Endodermal cell (in vitro differentiated cells): ENCODE results near the gene LDHD. TPM values are rescaled to one million over a fixed set of nuclear protein-coding genes. Genes with fewer than 3 reads are reported as not detected.
"Not testable (repeated sequence)": the region's sequence is repeated elsewhere in the genome, so short reads cannot be mapped to it uniquely, and the experiment has no call there.

Experiments used
- DNase-seq: peaks from one replicate; pipeline ENCODE4 v3.0.0-alpha.2; 2017
- H3K27ac ChIP-seq: 2 replicates; pipeline ENCODE4 v1.5.1; 2013; ENCODE audit warnings: mild to moderate bottlenecking, low read depth, low read length, moderate library complexity
- H3K27me3 ChIP-seq: 2 replicates; pipeline ENCODE4 v1.6.1; 2013; ENCODE audit warnings: mild to moderate bottlenecking, low read length, moderate library complexity; ENCODE audit not compliant: insufficient read depth, control insufficient read depth, poor library complexity, severe bottlenecking
- H3K36me3 ChIP-seq: 2 replicates; pipeline ENCODE4 v1.7.0; 2013; ENCODE audit warnings: mild to moderate bottlenecking, low read length, moderate library complexity; ENCODE audit not compliant: control insufficient read depth, insufficient read depth
- H3K4me1 ChIP-seq: one replicate; pipeline ENCODE4 v1.7.0; 2013; ENCODE audit warnings: low read length; ENCODE audit not compliant: control insufficient read depth, insufficient read depth
- H3K4me3 ChIP-seq: 2 replicates; pipeline ENCODE4 v1.5.1; 2013; ENCODE audit warnings: mild to moderate bottlenecking, low read length, moderate library complexity
- H3K9ac ChIP-seq: 2 replicates; pipeline ENCODE4 v1.6.1; 2013; ENCODE audit warnings: mild to moderate bottlenecking, low read length, moderate library complexity; ENCODE audit not compliant: poor library complexity, severe bottlenecking; ENCODE audit errors: extremely low read depth
- H3K9me3 ChIP-seq: 2 replicates; pipeline ENCODE4 v1.6.1; 2013; ENCODE audit warnings: mild to moderate bottlenecking, low read length, moderate library complexity; ENCODE audit not compliant: control insufficient read depth
- H3K27ac Mint-ChIP-seq: 2 replicates; pipeline ENCODE4 v1.8.0; 2020; ENCODE audit warnings: mixed read lengths
- H3K27me3 Mint-ChIP-seq: 2 replicates; pipeline ENCODE4 v1.8.0; 2021; ENCODE audit warnings: mild to moderate bottlenecking, mixed read lengths; ENCODE audit not compliant: insufficient read depth
- H3K36me3 Mint-ChIP-seq: 2 replicates; pipeline ENCODE4 v1.8.0; 2020; ENCODE audit warnings: low read depth, mixed read lengths
- H3K4me1 Mint-ChIP-seq: 2 replicates; pipeline ENCODE4 v1.8.0; 2020; ENCODE audit warnings: mixed read lengths
- H3K4me3 Mint-ChIP-seq: 2 replicates; pipeline ENCODE4 v1.8.0; 2020; ENCODE audit warnings: mild to moderate bottlenecking, moderate library complexity, mixed read lengths
- H3K9me3 Mint-ChIP-seq: 2 replicates; pipeline ENCODE4 v1.8.0; 2020; ENCODE audit warnings: mild to moderate bottlenecking, mixed read lengths
- WGBS, 2 experiments: methylation state at CpG; one replicate each; pipeline versions ENCODE4 v1.1.5 to v1.1.7; 2013; ENCODE audit warnings: missing lambda C conversion rate in 2 of 2, mixed read lengths in 1 of 2; ENCODE audit not compliant: insufficient coverage in 1 of 2, insufficient read length in 1 of 2; 5-methylcytosine and 5-hydroxymethylcytosine counted together
- total RNA-seq, 2 donors: library from RNA; stranded (reverse); fragmentation: NEBNext Ultra II Directional in 1 of 2; extraction: Animal tissue kit (Norgen Biotek cat#: 25700) in 1 of 2; gene quantifications; 2 replicates in 1 of 2; 3 replicates in 1 of 2; pipeline ENCODE4 v1.2.1, GENCODE V29; 2021
- TF ChIP-seq, protein P1 (sequence below): fragments of 200-600 bp; sonication (generic); conservative IDR thresholded peaks from 2 replicates; pipeline ENCODE4 v1.5.0; 2021; ENCODE audit warnings: antibody characterized with exemption, mild to moderate bottlenecking

The LDHD gene
- total RNA-seq, 2 donors from 2014 or later = 1.4 to 4.3 TPM

DNA sequence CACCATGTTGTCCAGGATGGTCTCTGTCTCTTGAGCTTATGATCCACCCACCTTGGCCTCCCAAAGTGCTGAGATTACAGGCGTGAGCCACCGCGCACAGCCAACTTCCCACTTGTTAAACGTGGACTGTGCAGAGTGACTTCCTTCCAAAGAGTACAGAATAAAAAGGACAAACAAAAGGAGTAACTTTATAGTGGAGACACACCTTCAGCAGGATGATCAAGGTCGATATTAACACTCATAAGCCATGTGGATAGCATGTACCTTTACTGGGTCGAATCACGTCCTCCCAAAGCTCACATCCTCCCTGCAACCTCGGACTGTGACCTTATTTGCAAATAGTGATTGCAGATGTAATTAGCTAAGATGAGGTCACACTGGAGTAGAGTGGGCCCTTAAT is 21.7 kb upstream of the LDHD start:
- H3K27me3 Mint-ChIP-seq = no peaks in the 10 kb centered on the region
- H3K9me3 ChIP-seq = no peaks in the 10 kb centered on the region
- no peak overlapping the region for H3K9ac ChIP-seq
- 90 to 91% methylated on average over 7 to 8 of the region's 8 CpGs for WGBS, 2 experiments
- no peak overlapping the region for H3K27ac Mint-ChIP-seq
- H3K36me3 Mint-ChIP-seq = no peaks in the 10 kb centered on the region
- H3K4me1 ChIP-seq = peaks cover 4% of the 10 kb centered on the region
- H3K36me3 ChIP-seq = no peaks in the 10 kb centered on the region
- DNase-seq = no peak
- H3K27me3 ChIP-seq = no peaks in the 10 kb centered on the region
- TF ChIP-seq, protein P1, sequence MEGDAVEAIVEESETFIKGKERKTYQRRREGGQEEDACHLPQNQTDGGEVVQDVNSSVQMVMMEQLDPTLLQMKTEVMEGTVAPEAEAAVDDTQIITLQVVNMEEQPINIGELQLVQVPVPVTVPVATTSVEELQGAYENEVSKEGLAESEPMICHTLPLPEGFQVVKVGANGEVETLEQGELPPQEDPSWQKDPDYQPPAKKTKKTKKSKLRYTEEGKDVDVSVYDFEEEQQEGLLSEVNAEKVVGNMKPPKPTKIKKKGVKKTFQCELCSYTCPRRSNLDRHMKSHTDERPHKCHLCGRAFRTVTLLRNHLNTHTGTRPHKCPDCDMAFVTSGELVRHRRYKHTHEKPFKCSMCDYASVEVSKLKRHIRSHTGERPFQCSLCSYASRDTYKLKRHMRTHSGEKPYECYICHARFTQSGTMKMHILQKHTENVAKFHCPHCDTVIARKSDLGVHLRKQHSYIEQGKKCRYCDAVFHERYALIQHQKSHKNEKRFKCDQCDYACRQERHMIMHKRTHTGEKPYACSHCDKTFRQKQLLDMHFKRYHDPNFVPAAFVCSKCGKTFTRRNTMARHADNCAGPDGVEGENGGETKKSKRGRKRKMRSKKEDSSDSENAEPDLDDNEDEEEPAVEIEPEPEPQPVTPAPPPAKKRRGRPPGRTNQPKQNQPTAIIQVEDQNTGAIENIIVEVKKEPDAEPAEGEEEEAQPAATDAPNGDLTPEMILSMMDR = no peak
- no peaks in the 10 kb centered on the region for H3K4me1 Mint-ChIP-seq
- H3K27ac ChIP-seq = no peak overlapping the region
- H3K4me3 ChIP-seq = no peak overlapping the region
- H3K9me3 Mint-ChIP-seq = peaks cover 5% of the 10 kb centered on the region
- no peak overlapping the region for H3K4me3 Mint-ChIP-seq

DNA sequence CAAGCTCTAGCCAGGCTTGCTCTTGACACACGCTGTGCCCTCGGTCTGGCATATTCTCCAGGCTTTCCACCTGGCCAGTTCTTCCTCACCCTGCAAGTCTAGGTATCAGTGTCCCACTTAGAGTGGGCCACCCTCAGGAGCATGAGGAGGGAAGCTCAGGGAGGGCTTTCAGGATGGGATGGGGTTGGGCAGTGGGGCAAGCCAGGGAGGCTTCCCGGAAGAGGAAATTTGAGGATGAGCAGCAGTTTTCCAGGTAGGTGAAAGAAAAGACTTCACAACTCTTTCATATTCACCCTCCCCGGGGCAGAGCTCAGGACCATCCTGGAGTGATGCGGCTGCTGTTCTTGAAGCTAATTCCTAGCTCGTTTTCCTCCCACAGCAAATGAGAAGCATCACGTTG is 14.5 kb upstream of the LDHD start:
- peak; percentile 70 for DNase-seq
- Mint-ChIP-seq H3K27me3 (no peaks in the 10 kb centered on the region), H3K4me1 (no peaks in the 10 kb centered on the region), H3K36me3 (peaks cover 4% of the 10 kb centered on the region), H3K4me3 (no peak overlapping the region), H3K9me3 (peaks cover 21% of the 10 kb centered on the region), H3K27ac (no peak overlapping the region)
- H3K36me3 ChIP-seq = no peaks in the 10 kb centered on the region
- peaks cover 23% of the 10 kb centered on the region for H3K9me3 ChIP-seq
- H3K27me3 ChIP-seq = no peaks in the 10 kb centered on the region
- no peaks in the 10 kb centered on the region for H3K4me1 ChIP-seq
- TF ChIP-seq, protein P1 = no peak
- no peak overlapping the region for H3K4me3 ChIP-seq
- no peak overlapping the region for H3K27ac ChIP-seq
- 68 to 78% methylated on average over 6 of the region's 7 CpGs for WGBS, 2 experiments
- H3K9ac ChIP-seq = no peak overlapping the region

DNA sequence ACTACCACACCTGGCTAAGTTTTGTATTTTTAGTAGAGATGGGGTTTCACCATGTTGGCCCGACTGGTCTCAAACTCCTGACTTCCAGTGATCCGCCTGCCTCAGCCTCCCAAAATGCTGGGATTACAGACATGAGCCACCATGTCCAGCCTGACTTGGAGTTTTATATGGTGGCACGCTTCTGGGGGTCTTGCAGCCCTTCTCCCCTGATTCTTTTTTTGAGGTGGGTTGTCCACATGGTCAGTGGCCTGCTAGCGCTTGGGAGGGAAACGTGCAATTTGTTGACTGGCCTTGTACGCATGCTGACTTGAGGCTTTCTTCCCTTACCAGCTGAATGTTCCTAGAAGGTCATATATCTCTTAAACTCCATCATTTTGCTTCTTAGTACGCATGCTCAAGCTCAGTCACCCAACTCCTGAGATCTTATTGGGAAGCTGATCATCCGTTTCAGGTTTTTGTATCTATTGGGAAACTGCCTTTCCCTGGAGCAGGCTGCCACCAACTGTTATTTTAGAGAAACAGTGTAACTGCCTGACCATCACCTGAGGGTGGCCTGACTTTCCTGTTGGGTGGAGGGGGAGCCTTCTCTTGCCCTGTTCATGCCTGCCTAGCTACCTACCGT is 13.7 kb upstream of the LDHD start:
- DNase-seq = peak; percentile 65
- WGBS, 2 experiments = 88% methylated on average over 7 to 8 of the region's 9 CpGs
- no peaks in the 10 kb centered on the region for H3K27me3 ChIP-seq

DNA sequence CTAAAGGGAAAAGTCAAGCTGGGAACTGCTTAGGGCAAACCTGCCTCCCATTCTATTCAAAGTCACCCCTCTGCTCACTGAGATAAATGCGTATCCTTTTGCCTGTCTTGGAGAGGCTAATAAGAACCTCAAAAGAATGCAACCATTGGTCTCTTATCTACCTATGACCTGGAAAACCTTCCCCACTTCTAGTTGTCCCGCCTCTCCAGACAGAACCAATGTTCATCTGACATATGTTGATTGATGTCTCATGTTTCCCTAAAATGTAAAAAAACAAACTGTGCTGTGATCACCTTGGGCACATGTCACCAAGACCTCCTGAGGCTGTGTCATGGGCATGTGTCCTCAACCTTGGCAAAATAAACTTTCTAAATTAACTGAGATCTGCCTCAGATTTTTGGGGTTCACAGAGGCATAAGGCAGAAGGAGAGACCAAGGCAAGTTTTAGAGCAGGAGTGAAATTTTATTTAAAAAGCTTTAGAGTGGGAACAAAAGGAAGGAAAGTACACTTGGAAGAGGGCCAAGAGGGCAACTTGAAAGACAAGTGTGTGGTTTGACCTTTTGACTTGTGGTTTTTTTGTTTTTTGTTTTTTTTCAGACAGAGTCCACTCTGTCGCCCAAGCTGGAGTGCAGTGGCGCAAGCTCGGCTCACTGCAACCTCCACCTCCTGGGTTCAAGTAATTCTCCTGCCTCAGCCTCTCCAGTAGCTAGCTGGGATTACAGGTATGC is 13.0 kb upstream of the LDHD start:
- H3K36me3 Mint-ChIP-seq, H3K4me3 ChIP-seq, H3K4me1 Mint-ChIP-seq, H3K27ac Mint-ChIP-seq, H3K27me3 ChIP-seq, H3K27me3 Mint-ChIP-seq, DNase-seq, H3K36me3 ChIP-seq, H3K4me3 Mint-ChIP-seq, H3K4me1 ChIP-seq, H3K9ac ChIP-seq, H3K27ac ChIP-seq: not testable (repeated sequence)
- H3K9me3 ChIP-seq = peaks cover 23% of the 10 kb centered on the region
- H3K9me3 Mint-ChIP-seq = peaks cover 28% of the 10 kb centered on the region
- WGBS, 2 experiments = 82 to 93% methylated on average over 5 of the region's 5 CpGs

More for the DNA sequence above, 13.7 kb upstream of the LDHD start:
- Histone ChIP-seq H3K9ac (no peak overlapping the region), H3K4me1 (no peaks in the 10 kb centered on the region), H3K36me3 (no peaks in the 10 kb centered on the region), H3K27ac (no peak overlapping the region), H3K9me3 (peaks cover 23% of the 10 kb centered on the region), H3K4me3 (no peak overlapping the region)
- Mint-ChIP-seq H3K27me3 (no peaks in the 10 kb centered on the region), H3K4me1 (no peaks in the 10 kb centered on the region), H3K36me3 (peaks cover 4% of the 10 kb centered on the region), H3K27ac (no peak overlapping the region), H3K4me3 (no peak overlapping the region), H3K9me3 (peaks cover 24% of the 10 kb centered on the region)
- TF ChIP-seq, protein P1 = peak; percentile 41
